NCI-H2196 treated with DMSO at 0.1 percent for 48 hours (cell line): ENCODE measurements around the gene DDX3X.
"Not testable (repeated sequence)": the region's sequence is repeated elsewhere in the genome, so short reads cannot be mapped to it uniquely, and the experiment has no call there.

Source experiments
- DNase-seq: peaks from one replicate; lab custom pipeline; 2025; ENCODE audit not compliant: unreplicated experiment; lab: John Stamatoyannopoulos, UW

Gene DDX3X

DNA sequence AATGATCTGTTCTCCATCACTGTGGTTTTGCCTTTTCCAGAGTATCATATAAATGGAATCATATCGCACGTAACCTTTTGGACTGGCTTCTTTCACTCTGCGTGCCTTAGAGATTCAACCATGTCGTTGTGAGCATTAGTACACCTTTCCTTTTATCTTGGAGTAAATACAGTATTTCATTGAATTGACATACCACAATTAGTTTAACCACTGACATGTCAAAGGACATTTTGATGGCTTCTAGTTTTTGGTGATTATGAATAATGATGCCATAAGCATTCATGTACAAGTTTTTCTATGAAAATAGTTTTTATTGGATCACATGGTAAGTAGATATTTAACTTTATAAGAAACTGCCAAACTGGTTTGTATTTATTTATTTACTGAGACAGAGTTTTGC, 35.2 kb downstream of the DDX3X start:
- DNase-seq, result no peak

DNA sequence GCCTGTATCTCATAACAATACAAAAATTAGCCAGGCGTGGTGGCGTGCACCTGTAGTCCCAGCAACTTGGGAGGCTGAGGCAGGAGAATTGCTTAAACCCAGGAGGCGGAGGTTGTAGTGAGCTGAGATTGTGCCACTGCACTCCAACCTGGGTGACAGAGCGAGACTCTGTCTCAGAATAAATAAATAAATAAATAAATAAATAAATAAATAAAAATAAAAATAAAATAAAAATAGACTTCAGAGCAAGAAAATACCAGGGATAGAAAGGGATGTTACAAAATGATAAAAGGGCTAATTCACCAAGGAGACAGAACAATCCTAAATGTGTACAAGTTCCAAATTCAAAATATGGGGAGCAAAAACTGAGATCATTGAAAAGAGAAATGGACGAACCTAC, 37.6 kb downstream of the DDX3X start:
- not testable (repeated sequence) for DNase-seq

DNA sequence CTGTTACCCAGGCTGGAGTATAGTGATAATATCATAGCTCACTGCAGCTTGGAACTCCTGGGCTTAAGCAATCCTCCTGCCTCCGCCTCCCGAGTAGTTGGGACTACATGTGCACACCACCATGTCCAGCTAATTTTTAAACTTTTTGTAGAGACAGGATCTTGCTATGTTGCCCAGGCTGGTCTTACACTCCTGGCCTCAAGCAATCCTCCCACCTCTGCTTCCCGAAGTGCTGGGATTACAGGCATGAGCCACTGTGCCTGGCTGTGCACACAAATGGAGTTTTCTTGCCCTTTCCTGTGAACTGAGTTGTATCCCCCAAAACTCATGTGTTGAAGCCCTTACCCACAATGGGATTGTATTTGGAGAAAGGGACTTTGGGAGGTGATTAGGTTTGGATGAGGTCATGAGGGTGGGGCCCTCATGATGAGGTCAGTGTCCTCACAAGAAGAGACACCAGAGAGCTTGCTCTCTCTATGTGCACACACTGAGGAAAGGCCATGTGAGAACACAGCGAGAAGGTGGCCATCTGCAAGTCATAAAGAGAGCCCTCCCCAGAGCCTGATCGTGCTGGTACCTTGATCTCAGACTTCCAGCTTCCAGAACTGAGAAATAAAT, 40.1 kb downstream of the DDX3X start:
- no peak for DNase-seq

DNA sequence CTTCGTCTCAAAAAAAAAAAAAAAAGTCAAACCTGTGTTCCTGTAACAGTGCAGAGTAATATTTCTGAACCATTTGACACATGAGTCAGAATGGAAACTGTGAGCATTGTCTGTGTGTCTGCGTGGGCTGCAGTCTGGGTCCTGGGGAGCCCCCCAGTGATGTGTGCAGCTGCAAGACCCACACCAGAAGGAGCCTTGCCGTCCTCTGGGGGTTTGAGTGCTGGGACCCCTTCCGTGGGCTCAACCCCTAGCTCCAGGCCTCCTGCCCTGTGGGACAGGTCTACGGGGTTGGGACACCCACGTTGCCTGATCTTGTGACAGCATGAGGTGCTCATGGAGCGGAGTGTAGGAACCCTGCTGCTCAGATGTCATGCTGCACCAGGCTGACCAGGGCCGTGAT, 43.7 kb downstream of the DDX3X start:
- no peak for DNase-seq

DNA sequence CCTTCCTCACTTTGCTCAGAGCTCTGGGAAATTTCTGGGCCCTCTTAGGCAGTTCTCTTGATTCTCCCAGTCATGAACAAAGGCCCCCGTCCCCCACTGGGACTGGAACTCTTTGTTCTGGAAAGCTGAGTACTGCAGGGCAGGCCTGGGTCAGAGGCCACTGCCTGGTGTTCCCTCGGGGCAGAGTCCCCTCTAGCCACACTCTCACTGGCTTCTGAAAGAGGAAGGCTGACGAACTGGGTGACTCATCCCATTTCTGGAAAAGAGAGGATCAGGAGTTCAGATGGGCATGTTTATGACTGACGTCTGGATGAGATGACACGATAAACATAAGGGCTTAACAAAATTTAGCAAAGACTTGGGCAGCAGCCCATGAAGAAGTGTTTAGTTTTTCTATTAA, 47.7 kb downstream of the DDX3X start:
- DNase-seq, result no peak

DNA sequence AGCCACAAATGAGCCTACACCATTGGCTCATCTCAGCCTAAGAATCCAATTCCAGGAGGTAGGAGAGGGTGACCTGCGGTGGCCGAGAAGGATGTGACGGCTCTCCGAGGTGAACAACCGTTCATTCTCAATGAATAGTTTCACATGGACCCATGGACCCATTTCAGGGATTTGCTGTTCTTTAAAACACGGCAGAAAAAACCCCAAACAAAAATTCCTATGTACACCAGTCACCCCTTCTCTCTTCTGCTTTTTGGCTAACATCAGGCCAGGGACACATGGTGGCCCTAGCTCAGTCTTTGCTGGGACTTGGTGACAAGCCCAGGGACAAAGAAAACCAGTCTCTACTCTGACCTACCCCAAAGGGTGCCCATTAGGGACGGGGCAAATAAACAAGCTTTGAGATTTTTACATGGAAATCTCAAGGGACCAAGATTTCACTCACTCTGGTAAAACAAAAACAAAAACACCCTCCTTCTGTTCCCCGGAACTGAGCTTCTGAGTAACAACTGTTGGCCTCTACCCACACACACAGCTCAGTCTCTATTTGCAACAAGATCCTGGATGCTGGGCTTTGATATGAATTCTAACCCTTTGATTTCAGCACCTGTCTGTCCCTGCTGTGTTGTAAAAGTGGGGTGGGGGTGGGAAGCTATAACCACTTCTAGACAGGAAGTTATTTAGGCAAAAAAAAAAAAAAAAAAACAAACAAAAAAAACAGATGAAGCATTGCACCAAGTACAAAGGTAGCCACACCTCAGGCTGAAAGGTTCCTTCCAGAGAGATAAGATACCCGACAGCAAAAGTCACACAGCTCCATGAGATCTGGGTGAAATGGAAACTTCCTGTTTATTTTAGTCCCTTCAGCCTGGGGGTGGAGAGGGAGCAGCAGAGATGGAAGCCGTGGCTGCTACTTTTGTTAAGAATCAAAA, 49.0 kb downstream of the DDX3X start:
- no peak for DNase-seq

DNA sequence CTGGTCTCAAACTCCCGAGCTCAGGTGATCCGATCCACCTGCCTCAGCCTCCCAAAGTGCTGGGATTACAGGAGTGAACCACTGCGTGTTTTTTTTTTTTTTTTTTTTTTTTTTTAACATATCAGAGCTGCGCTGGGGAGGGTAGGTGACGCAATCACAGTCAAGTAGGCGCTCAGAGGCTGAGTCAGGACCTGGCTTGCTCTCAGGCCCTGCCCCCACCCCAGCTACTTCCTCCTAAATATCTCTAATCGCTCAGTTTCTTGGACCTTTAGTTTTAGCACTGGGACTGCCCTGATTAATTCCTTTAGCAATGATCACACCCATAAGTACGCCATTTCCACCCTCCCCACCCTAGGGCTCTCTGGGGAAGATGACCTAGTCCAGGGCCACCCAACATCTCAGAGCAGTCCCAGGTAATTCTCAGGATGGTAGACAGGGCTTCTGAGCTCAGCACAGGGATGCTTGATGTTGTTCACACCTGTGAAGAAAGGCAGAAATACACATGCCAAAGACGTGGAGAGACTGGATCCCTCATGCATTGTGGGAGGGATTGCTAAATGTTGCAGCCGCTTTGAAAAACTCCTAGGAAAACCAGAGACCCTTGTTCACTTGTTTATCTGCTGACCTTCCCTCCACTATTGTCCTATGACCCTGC, 50.2 kb downstream of the DDX3X start:
- DNase-seq, result no peak

DNA sequence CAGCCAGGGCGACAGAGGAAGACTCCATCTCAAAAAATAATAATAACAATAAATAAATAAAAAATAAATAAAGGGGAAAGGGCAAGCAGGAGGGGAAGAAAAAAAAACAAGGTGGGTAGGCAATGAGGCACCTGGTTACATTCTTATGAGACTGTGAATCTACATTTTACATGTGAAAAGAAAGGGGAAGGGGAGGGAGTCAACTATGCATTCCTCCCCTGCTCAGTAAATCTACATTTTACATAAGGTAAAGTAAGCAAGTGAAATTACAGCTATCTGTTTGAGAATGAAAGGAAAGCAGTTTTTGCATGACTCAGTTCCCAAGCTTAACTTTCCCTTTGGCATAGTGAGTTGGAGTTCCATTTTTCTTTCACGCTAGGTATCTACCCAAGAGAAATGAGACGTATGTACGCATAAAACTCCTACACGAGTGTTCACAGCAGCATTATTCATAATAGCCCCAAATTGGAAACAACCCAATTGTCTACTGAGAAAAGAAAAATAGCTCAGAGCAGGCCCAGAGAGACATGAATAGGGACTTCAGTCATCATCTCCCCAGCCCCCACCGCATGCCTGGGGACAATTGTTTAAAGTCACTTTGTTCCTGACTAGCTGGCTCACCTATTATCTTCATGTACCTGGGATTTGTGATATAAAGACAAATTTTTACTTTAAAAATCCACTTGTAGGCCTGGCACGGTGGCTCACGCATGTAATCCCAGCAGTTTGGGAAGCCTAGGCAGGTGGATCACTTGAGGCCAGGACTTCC, 52.4 kb downstream of the DDX3X start:
- DNase-seq, result no peak

DNA sequence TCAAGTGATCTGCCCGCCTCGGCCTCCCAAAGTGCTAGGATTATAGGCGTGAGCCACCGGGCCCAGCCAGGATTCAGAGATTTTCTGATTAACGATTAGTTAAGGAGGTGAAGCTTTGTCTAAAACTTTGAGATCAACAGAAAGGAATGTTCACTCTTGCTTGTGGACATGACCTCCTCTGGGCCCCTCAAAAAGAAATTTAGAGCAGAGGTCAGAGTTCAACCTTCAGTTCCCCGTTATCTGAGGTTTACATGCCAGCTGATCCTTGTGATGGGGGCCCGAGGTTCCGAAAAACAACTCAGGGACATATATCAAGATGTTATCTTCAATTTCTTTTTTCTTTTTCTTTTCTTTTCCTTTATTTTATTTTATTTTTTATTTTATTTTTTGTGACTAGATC, 54.6 kb downstream of the DDX3X start:
- no peak for DNase-seq

DNA sequence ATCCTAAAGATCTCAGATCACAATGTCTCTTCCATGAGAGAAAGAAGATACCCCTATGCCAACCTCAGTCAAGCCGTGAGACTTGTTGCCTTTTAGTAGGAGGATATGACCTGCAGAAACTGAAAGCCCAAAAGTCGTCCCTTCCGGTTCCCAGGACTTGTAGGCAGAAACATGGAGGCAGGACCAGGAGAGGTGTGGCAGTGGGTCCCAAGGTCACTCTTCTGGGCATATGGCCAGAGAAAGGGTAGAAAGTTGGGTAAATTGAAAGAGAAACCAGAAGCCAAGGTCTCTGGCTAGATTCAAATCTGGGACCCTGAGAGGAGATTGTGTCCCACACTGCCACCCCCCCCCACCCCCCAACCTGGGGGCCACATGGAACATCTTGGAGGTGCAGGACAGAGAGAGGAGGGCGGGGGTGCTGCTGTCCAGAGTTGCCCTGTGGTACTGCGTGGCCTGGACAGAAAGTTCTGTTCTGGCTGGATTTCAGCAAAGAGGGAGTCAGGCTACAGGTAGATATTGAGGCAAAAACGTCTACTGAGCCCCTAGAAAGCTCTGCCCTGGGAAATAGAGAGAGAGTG, 55.4 kb downstream of the DDX3X start:
- DNase-seq, result no peak

DNA sequence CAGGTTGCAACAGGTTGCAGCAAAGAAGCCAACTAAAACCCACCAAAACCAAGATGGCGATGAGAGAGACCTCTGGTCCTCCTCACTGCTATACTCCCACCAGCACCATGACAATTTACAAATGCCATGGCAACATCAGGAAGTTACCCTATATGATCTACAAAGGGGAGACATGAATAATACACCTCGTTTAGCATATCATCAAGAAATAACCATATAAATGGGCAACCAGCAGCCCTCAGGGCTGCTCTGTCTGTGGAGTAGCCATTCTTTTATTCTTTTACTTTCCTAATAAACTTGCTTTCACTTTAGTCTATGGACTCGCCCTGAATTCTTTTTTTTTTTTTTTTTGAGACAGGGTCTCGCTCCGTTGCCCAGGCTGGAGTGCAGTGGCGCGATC, 56.6 kb downstream of the DDX3X start:
- DNase-seq, result not testable (repeated sequence)

DNA sequence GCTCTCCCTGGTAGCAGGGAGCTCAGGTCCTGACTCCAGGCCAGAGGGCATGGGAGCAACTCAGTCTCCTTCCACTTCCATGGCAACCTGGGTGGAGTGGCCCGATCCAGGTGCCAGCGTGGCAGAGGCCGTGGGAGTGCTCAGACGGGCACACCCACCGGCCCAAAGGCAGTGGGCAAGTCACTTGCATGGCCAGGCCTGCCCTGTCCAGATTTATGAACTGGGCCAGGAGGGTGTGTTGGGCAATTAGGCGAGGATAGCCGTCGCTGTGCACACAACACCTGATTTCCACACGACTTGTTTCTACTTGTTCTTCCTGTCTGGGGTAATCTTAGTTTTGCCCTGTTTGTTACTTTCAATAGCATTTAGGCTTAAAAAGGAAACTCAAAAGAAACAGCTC, 57.6 kb downstream of the DDX3X start:
- no peak for DNase-seq

DNA sequence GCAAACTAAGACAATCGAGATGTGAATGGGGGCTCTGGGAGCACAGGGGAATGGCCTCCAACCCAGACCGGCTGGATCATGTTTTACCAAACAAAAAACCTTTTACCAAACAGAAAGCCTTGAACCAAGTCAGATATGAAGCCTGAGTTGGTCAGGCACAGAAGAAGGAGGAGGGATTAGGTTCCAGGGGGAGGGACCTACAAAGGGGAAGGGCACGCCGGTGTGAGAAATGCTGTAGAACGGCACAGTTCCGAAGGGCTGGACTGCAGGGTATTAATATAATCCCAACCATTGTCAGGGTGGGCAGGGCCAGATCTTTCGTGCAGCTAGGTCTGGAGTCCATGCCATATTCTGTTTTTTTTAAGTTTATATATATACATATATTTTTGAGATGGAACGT, 60.3 kb downstream of the DDX3X start:
- no peak for DNase-seq

DNA sequence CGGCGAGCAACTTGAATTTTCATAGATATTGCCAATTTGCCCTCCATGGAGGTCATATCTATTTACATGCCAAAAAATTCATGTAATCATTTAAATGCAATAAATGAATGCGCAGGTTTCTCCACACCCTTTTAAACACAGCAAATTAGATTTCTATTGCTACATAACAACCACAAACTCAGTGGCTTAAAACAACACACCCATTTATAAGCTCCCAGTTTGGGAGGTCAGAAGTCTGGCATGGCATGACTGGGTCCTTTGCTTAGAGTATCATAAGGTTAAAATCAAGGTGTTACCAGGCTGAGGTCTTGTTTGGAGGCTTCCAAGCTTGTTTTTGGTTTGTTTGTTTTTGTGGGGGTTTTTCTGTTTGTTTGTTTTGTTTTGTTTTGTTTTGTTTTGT, 63.3 kb downstream of the DDX3X start:
- no peak for DNase-seq

DNA sequence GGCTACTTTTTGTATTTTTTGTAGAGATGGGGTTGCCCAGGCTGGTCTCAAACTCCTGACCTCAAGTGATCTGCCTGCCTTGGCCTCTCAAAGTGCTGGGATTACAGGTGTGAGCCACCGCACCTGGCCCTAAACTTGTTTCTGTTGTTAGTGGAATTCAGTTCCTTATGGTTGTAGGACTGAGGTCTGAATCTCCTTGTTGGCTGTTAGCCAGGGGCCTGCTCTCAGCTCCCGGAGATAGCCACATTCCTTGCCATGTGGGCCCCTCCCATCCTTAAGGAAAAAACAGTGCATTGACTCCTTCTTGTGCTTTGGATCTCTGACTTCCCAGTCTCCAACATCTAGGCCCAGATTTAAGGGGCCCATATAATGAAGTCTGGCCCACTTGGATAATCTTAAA, 63.8 kb downstream of the DDX3X start:
- DNase-seq, result no peak

DNA sequence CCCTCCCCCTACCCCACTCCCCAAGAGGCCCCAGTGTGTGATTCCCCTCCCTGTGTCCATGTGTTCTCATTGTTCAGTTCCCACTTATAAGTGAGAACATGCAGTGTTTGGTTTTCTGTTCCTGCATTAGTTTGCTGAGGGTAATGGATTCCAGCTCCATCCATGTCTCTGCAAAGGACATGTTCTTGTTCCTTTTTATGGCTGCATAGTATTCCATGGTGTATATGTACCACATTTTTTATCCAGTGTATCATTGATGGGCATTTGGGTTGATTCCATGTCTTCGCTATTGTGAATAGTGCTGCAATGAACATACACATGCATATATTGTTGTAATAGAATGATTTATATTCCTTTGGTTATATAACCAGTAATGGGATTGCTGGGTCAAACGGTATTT, 68.6 kb downstream of the DDX3X start:
- DNase-seq, result not testable (repeated sequence)

DNA sequence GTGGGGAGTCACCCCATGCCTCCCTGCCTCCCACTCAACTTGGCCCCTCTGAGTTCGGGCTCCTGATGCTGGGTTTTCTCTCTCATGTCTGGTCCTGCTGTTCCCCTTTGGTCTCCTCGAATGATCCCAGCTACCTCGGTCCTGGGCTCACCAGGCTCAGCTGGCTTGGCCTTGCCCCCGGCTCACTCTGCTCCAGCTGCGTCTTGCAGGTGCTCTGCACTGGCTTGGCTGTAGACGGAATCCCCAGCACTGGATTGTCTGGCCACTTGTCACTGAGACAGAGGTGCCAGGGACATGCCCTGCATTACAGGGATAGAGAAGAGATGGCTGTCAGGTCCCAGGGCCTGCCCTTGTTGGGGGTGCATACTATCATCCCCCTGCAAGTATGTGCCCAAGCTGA, 71.6 kb downstream of the DDX3X start:
- no peak for DNase-seq

DNA sequence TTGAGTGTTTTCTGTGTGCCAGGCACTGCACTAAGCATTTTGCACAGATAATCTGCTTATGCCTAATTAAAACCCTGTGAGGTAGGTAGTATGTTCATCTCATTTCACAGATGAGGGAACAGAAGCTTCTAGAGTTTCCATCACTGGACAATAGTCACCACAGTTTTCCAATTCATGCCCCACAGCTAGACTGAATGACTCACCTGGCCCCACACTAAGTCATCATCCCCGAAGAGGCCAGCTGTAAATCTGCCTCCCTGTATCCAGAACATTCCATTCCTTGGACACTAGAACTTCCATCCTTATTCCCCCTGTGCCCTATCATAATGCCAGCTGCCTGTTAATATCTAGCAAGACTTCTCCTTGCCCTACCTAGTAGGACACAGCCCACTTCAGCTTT, 72.2 kb downstream of the DDX3X start:
- no peak for DNase-seq

DNA sequence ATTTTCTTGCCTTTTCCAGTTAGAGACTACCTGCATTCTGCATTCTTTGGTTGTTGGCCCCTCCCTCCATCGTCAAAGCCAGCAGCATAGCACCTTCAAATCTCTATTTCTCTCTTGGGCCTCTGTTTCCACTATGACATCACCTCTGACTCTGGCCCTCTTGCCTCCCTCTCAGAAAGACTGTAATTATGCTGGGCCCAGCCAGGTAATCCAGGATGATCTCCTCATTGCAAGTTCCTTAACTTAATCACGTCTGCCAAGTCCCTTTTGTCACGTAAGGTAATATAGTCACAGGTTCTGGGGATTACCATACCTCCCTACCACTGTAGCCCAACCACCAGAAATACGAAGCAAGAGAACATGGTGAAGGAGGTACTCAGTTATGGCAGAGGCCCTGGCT, 73.9 kb downstream of the DDX3X start:
- no peak for DNase-seq

DNA sequence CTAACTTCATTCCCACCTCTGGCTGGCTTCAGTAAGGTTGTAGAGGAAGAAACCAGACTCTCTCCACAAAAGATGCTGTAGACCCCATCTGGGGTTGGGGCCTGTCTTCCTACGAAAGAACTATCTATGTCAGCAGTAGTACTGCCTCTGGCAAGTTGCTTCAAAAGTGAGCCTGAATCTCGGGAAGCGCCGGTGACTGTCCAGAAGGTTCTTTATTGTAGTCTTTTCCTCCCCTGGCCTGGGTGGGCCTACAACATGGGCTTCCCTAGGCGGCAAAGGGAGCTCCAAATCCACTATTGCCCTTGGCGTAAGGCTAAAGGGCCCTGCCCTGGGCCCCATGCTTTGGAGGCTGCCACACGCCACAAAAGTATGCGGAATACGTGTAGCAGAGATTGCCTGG, 74.6 kb downstream of the DDX3X start:
- no peak for DNase-seq

DNA sequence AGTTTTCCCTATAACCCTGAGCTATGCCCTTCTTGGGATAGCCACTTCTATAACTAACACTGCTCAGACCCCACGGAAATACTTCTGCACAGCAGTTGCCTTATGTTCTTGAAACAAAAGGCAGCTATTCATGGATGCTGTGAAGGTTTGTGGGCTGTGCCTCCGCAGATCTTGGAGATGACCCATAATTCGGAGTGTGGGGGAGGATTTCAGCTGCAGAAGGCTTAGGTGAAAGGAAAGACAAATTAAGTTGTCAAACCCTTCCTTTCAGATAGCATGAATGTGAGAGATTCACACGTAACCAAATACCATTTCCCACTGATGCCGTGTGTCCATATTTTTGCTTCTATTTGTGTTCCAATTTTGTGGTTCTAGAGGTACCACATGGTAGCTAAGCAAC, 75.0 kb downstream of the DDX3X start:
- no peak for DNase-seq
